ENCODE results near the gene SEL1L3.

DNA sequence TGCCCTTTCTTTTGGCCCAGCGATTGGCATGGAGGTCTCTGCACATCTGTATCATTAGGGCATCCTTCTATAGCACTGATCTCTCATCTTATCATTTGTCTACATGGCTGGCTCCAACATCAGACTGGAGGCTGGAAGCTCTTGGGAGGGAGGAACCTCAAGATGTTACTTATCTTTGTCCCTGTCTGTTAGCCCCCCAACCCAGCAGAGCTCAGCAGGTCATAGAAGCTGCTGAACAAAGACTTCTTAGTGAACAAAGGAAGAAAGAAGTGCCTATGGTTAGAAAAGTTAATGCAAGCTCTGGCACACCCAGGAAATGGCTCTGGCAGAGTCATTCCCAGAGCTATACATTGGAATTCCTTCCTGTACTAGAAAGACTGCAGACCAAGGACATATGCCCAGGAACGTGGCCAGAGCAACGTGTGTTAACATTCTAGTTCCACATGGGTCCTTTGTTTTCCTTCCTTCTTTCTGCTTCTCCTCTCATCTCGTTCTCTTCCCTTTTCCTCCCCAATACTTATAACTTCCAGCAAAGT is 74.0 kb downstream of the SEL1L3 start:
- TF ChIP-seq, protein P1, sequence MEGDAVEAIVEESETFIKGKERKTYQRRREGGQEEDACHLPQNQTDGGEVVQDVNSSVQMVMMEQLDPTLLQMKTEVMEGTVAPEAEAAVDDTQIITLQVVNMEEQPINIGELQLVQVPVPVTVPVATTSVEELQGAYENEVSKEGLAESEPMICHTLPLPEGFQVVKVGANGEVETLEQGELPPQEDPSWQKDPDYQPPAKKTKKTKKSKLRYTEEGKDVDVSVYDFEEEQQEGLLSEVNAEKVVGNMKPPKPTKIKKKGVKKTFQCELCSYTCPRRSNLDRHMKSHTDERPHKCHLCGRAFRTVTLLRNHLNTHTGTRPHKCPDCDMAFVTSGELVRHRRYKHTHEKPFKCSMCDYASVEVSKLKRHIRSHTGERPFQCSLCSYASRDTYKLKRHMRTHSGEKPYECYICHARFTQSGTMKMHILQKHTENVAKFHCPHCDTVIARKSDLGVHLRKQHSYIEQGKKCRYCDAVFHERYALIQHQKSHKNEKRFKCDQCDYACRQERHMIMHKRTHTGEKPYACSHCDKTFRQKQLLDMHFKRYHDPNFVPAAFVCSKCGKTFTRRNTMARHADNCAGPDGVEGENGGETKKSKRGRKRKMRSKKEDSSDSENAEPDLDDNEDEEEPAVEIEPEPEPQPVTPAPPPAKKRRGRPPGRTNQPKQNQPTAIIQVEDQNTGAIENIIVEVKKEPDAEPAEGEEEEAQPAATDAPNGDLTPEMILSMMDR (conservative IDR thresholded peaks at IDR 0.05) = no peak
- no peak for TF ChIP-seq ZFX (IDR thresholded peaks at IDR 0.05)

All from C4-2B (cell line).